Suppressor macrophage treated with lipopolysaccharide for 1 hour (primary cell): ENCODE data around the gene WDR48.

Experiments
- DNase-seq, 3 donors: peaks; one replicate each; pipeline ENCODE4 v3.0.0-alpha.2; 2020 to 2022

Gene WDR48

GRCh38 chr3:39102504-39103323 is 50.9 kb downstream of the WDR48 start:
- DNase-seq, result no peak

DNA sequence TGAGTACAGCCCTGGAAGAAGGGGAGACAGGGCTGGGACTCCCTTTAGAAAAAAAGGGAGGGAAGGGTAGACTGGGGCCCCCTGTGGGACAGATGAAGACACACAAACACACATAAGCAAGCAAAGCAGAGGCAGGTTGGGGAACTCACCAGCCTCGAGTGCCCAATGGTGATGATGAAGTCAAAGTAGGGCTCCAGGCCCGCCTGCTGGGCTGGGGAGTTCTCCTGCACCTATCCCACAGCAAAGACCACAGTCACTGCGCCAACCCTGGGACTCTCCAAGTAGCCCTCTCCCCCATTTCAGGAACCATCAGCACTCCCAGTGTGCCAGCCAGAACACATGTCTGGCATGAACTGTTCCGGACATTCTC is 51.5 kb downstream of the WDR48 start:
- no peak for DNase-seq

- DNase-seq, result no peak
These were observed 52.2 kb downstream of the WDR48 start for GRCh38 chr3:39103791-39104552.

DNA sequence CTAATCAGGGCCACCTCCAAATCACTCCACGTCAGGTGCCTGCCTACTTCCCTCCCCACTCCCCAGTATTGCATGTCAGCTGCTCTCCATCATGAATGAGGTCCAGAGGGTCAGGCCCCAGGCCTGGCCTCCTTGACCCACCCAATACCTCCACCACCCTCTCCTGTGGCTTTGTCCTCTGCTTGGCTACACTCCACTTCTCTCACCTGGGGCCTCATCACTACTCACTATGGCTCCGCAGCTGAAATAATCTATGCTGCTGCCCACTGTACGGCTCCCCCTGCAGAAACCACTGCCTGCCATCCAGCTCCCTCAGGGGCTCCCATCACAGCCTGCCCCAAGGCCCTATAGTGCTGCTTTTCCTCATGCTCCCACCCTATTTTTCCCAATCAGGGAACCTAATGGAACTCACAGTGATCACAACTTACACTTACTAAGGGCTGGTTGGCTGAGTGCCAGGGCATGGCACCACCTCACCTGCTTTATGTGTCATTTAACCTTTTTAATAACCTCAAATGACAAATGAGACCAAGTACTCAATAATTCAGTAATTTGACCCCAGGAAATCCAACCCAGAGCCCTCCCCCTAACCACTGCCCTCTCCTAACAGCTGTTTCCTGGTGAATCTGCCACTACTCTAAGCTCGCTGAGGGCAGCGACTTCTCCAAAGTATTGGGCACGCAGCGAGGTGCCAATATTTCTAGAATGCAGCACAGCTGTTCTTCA is 53.3 kb downstream of the WDR48 start:
- no peak for DNase-seq

- DNase-seq, result no peak
These were observed 53.9 kb downstream of the WDR48 start for GRCh38 chr3:39105687-39106063.

DNA sequence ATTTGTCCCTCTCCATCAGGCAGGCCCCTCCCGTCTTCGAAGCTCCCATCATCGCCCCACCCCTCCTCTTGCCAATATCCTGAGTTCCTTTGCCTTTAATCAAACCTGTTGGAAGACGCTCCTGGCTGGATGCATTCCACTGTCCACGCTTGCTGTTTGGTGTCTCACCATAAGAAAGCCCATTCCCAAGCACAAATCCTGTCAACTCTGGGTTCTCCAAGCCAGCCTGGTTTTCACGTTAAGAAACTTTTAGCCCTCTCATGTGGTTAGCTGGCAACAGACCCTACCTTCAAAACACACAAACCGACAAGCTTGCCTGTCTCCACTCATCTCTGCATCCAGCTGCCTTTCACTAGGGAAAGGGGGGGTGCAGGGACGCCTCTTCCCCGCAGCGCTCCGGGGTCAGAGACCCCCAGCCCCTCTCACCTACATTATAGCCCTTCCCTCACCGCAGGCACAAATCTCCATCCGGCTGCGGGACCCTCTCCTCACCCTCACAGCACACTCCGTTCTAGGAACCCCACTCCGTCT is 54.5 kb downstream of the WDR48 start:
- no peak for DNase-seq

DNA sequence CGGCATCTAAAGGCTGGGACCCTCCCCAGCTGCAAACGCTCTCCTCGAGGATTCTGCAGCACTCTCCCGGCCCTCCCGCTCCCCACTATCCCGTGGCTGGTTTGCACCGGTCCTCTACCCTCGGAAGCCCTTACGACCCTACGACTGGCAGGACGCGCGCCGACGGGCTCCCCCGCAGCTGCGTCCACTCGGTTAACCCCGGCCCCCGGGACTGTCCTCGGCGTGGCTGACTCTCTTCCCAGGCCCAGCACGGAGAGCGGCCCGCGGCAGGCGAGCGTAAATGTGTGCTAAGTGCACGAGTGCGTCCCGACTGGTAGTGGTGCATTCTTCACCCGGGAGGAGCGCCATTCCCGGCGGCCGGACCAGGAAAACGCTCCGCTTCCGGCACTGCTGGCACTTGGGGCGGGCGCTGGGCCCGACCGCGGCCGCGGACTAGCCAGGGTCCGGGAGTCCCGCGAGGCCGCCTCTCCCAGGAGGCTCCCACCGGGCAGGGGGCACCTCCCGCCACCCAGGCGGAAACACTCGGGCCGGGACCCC is 55.1 kb downstream of the WDR48 start:
- peak; percentile 51 to 72 (median 52) for DNase-seq

DNA sequence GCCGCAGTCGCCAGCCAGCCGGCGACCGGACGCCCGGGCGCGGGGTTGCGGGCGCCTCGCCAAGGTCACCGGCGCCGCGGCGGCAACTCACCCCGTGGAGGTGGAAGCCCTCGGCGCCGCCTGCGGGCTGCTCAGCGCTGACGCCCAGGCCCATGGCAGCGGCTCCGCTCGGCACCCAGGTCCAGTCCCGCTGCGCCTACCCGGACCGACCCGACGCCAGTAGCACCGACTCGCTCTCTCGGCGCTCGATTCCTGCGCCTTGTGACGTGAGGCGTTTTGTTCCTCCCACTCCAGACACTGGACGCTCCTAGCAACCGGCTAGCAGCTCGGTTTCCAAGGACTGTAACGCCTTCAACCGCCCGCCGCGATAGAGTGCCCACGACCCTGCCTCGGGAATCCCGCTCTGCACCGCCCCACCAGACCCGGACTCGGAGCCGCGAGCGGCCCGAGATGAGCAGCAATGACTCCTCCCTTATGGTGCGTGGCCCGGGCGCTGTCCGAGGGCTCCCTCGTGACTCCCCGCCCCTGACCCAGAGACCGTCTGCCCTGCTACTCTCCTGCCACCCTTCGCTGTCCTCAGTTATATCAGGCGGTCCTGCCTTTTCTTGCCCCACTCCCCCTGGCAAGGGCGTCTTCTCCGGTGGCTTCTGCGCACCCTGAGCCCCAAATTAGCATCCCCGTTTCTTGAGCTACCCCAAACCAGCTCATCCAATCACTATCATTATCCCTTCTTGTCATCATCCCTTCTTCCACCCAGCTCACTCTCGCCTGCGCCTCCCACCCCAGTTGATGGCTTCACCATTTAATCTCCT is 55.8 kb downstream of the WDR48 start, which contains the start of the genes GORASP1 and TTC21A:
Gene GORASP1 (minus strand): TSS at position 240 of the 812 bp plus-strand sequence. CDS start 86 bp downstream, at position 154.
Gene TTC21A (plus strand): TSS at position 293 of the 812 bp plus-strand sequence. CDS start 158 bp downstream, at position 451.
- DNase-seq, result peak; percentile 89 to 91 (median 91)

- DNase-seq, result peak; percentile 42 to 69 (median 67)
These were observed 56.4 kb downstream of the WDR48 start for GRCh38 chr3:39108200-39108710.

DNA sequence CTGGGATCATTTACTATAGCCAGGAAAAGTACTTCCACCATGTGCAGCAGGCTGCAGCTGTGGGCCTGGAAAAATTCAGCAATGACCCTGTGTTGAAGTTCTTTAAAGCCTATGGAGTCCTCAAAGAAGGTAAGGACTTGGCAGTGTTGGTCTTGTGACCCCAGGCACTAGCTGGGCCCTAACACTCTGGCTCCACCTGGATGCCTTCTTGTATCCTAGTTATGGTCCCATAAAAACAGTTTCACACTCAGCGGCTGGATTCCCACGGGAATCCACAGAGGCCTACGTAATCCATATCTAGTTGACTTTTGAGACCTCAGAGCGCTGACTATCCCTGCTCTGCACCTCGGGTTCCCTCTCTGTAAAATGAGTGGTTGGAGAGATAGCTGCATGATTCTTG is 57.3 kb downstream of the WDR48 start:
- no peak for DNase-seq

DNA sequence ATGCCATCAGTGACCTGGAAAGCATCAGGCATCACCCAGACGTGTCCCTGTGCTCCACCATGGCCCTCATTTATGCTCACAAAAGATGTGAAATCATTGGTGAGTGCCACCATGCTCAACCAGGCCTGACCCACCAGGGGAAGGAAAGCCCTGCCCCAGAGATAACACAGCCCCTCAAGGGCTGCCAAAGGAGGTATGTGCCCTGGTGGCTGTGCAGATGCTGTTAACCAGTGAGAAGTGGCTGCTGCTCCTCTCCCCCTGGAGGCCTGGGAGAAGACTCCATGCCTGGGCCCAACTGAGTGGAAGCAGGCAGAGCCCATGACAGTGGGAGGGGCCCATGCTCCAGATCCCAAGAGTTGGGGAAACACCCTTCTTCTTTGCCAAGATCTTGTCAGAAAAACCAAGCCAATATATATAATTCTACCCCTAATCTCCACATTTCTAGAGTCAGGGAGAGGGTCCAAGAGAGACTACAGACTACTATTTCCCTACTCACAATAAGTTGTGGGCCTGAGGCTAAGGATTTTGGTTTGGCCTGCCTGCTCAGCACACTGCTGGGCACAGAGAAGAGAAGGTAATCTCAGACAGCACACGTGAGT is 58.3 kb downstream of the WDR48 start:
- no peak for DNase-seq

- no peak for DNase-seq
These were observed 60.3 kb downstream of the WDR48 start for GRCh38 chr3:39112113-39112512.

DNA sequence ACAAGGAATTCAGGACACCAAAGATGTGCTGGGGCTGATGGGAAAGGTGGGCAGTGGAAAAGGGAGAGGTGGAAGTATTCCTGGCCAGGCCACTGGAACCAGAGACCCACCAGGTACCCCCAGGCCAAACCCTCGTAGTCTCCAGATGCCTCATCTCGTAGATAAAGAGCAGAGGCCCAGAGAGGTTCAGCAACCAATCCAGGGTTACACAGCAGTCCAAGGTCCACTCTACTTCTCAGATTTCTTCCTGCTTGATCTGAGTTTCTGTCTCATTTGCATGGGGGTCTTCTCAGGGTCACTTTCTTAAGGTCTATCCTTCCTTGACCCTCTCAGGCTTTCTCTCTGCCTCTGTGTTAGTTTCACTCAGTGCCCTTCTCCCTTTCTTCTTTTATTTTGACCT is 60.7 kb downstream of the WDR48 start:
- DNase-seq, result no peak

- no peak for DNase-seq
These were observed 61.5 kb downstream of the WDR48 start for GRCh38 chr3:39113291-39113690.

DNA sequence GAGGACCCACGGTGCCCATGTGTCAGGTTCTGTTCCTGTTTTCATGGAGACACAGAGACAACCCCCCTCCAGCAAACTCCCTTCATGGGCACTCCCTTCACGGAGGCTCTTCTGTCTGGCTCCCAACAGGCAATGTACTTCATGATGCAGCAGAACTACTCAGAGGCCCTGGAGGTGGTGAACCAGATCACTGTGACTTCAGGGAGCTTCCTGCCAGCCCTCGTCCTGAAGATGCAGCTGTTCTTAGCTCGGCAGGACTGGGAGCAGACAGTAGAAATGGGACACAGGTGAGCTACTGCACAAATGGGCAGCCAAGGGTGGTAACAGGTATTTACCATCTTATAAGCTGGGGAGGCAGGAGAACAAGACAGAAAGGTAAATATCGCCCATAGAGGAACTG is 62.6 kb downstream of the WDR48 start:
- DNase-seq, result no peak

- no peak for DNase-seq
These were observed 64.1 kb downstream of the WDR48 start for GRCh38 chr3:39115870-39116269.

GRCh38 chr3:39118079-39118478 is 66.3 kb downstream of the WDR48 start:
- DNase-seq, result no peak

GRCh38 chr3:39118931-39119660 is 67.3 kb downstream of the WDR48 start:
- no peak for DNase-seq

DNA sequence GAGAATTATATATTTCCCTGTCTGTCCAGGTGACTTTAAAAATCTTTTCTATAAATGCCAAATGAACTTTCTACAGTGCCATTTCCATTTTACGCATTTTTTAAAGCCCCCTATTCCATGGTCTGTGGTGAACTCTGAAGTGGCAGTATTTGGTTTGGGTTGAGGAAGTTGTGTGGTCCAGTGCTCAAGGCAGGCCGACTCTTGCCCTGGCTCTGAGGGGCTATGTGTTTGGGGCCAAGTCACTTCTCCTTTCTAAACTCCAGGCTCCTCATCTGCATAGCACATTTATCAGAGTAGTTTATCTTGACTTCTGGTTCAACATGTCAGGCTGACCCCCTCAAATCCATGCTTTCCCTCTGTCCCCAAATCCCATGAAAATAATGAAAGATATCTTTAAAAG is 69.8 kb downstream of the WDR48 start:
- no peak for DNase-seq

- no peak for DNase-seq
These were observed 71.0 kb downstream of the WDR48 start for GRCh38 chr3:39122813-39123212.
